ENCODE measurements around the gene CCSER2. TPM values are rescaled to one million over a fixed set of nuclear protein-coding genes. Genes with fewer than 3 reads are reported as not detected.

The CCSER2 gene
- polyA plus RNA-seq, 2 of the 4 experiments (the other 2 are of a cell fraction), result 9.2 to 28.2 TPM

DNA sequence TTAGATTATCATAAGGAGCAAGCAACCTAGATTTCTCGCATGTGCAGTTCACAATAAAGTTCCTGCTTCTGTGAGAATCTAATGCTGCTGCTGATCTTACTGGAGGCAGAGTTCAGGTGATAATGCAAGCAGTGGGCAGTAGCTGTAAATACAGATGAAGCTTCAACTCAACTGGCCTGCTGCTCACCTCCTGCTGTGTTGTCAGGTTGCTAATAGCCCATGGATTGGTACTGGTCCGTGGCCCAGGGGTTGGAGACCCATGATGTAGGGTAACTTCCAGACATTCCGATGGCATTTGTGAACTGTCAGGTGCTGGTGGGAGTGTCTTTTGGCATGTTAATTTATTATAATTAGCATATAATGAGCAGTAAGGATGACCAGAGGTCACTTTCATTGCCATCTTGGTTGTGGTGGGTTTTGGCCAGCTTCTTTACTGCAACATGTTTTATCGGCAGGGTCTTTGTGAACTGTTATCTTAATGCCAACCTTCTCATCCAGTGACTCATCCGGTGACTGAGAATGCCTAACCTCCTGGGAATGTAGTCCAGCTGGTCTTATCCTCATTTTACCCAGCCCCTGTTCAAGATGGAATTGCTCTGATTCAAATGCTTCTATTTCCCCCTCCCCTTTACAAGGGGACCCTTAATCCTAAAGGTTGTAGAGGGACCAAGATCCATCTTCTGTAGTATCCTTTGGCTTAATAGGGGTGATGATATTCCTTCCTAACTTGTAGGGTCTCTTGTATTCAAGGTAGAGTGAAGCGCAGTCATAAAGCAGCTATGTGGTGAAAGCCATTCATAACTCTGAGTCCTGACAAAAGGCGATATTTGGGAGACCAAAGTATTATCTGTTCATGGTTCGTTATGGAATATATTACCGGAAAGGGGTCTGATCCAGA, 165.8 kb downstream of the CCSER2 start:
- ATAC-seq, result peak; percentile 80 to 85; a peak in 5 of 6 replicates
- WGBS (ENCODE audit: missing lambda C conversion rate), result 62% methylated on average over 9 of the region's 9 CpGs
- TF ChIP-seq, protein P1, sequence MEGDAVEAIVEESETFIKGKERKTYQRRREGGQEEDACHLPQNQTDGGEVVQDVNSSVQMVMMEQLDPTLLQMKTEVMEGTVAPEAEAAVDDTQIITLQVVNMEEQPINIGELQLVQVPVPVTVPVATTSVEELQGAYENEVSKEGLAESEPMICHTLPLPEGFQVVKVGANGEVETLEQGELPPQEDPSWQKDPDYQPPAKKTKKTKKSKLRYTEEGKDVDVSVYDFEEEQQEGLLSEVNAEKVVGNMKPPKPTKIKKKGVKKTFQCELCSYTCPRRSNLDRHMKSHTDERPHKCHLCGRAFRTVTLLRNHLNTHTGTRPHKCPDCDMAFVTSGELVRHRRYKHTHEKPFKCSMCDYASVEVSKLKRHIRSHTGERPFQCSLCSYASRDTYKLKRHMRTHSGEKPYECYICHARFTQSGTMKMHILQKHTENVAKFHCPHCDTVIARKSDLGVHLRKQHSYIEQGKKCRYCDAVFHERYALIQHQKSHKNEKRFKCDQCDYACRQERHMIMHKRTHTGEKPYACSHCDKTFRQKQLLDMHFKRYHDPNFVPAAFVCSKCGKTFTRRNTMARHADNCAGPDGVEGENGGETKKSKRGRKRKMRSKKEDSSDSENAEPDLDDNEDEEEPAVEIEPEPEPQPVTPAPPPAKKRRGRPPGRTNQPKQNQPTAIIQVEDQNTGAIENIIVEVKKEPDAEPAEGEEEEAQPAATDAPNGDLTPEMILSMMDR (IDR thresholded peaks at IDR 0.05), result no peak
- no peak for TF ChIP-seq EP300 (IDR thresholded peaks at IDR 0.05)
- TF ChIP-seq FOSL2 (IDR thresholded peaks at IDR 0.05), result no peak
- TF ChIP-seq FOSL2 (CRISPR knock-in tag; IDR thresholded peaks at IDR 0.05), result peak; percentile 75
- peak overlapping the region; percentile 37 for H3K4me2 ChIP-seq
- no peaks in the 10 kb centered on the region for H3K9me3 ChIP-seq
- peak; percentile 13 to 27 for DNase-seq (ENCODE audit: low read depth in 1 of 2, low spot score in 1 of 2)
- ChIA-PET POLR2A (interaction anchor here (0.7 kb wide), 1 partner anchor 28 kb away, joined by 3 read pairs; no protein-coding TSS in a partner anchor), CTCF (interaction anchor here (0.6 to 1.6 kb wide), 2 partner anchors 72 to 119 kb away, joined by 3 to 5 read pairs; no protein-coding TSS in a partner anchor)
- H3K4me3 ChIP-seq, result no peak overlapping the region
- H3K4me1 ChIP-seq, result peaks cover 21% of the 10 kb centered on the region
- FAIRE-seq, result no peak
- peak overlapping the region in 1 of 2 experiments; percentile 53; a peak in 2 of 6 replicates for H3K27ac ChIP-seq

DNA sequence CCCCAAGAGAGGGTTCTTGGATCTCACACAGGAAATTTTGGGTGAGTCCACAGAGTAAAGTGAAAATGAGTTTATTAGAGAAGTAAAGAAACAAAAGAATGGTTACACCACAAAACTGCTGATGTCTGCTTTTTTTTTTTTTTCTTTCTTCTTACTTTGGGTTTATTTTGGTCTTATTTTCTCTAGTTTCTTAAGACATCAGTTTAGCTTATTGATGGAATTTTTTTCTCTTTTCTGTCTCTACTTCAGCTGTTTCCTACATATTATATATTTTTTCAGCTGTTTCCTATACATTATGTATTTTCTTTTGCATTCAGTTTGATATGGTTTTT, 166.4 kb downstream of the CCSER2 start:
- Histone ChIP-seq H3K27ac (0 out of 6 replicates have a peak overlapping the region, but pooled peaks of 1 of the 2 experiments have one; percentile 11), H3K4me2 (peak overlapping the region; percentile 37), H3K4me1 (peaks cover 21% of the 10 kb centered on the region), H3K9me3 (no peaks in the 10 kb centered on the region), H3K4me3 (no peak overlapping the region)
- CTCF ChIA-PET, result interaction anchor here (0.6 to 1.6 kb wide), 3 partner anchors 73 to 1870 kb away, joined by 3 to 5 read pairs (median 3); no protein-coding TSS in a partner anchor
- POLR2A ChIA-PET, result interaction anchor here (0.7 kb wide), 1 partner anchor 28 kb away, joined by 3 read pairs; no protein-coding TSS in a partner anchor
- DNase-seq (ENCODE audit: low read depth in 1 of 2, low spot score in 1 of 2) (no peak), ATAC-seq (no peak), FAIRE-seq (no peak)
- TF ChIP-seq, protein P2, sequence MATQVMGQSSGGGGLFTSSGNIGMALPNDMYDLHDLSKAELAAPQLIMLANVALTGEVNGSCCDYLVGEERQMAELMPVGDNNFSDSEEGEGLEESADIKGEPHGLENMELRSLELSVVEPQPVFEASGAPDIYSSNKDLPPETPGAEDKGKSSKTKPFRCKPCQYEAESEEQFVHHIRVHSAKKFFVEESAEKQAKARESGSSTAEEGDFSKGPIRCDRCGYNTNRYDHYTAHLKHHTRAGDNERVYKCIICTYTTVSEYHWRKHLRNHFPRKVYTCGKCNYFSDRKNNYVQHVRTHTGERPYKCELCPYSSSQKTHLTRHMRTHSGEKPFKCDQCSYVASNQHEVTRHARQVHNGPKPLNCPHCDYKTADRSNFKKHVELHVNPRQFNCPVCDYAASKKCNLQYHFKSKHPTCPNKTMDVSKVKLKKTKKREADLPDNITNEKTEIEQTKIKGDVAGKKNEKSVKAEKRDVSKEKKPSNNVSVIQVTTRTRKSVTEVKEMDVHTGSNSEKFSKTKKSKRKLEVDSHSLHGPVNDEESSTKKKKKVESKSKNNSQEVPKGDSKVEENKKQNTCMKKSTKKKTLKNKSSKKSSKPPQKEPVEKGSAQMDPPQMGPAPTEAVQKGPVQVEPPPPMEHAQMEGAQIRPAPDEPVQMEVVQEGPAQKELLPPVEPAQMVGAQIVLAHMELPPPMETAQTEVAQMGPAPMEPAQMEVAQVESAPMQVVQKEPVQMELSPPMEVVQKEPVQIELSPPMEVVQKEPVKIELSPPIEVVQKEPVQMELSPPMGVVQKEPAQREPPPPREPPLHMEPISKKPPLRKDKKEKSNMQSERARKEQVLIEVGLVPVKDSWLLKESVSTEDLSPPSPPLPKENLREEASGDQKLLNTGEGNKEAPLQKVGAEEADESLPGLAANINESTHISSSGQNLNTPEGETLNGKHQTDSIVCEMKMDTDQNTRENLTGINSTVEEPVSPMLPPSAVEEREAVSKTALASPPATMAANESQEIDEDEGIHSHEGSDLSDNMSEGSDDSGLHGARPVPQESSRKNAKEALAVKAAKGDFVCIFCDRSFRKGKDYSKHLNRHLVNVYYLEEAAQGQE (IDR thresholded peaks at IDR 0.05), result no peak
- TF ChIP-seq MAFK (IDR thresholded peaks at IDR 0.05; ENCODE audit: partially characterized antibody) (peak; percentile 93), CHD4 (IDR thresholded peaks at IDR 0.05; ENCODE audit: borderline replicate concordance) (no peak), ZC3H11A (IDR thresholded peaks at IDR 0.05) (no peak), HEYL (CRISPR knock-in tag; IDR thresholded peaks at IDR 0.05) (no peak), FOSL2 (IDR thresholded peaks at IDR 0.05) (no peak), FOSL2 (CRISPR knock-in tag; IDR thresholded peaks at IDR 0.05) (no peak)

DNA sequence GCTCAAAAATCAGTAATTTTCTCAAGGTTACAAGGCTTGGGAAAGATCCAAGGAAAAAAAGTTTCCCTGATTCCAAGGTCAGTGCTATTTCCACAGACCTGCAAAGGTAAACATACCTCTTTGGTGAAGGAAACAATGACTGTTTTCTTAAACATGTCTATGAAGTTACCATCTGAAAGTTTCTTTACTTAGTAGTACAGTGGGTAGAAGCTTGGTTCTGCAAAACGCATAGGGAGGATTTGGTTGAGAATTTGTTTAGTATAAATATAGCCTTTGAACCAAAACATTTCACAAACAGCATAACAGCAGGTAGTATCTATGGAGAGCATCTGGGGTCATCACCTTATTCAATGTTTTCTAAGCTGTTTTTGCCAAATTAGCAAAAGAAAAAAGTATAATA, 169.6 kb downstream of the CCSER2 start:
- 4% methylated on average over 1 of the region's 1 CpG for WGBS (ENCODE audit: missing lambda C conversion rate)
- peak overlapping the region; percentile 7; the same call in 1 of the 3 replicates for H3K4me2 ChIP-seq
- no peak overlapping the region for H3K4me3 ChIP-seq
- DNase-seq (ENCODE audit: low read depth in 1 of 2, low spot score in 1 of 2) (no peak), ATAC-seq (no peak), FAIRE-seq (no peak)
- no peaks in the 10 kb centered on the region for H3K9me3 ChIP-seq
- ChIA-PET POLR2A (no interaction called here), CTCF (no interaction called here)
- H3K27ac ChIP-seq, result no peak overlapping the region
- peaks cover 21% of the 10 kb centered on the region for H3K4me1 ChIP-seq
- TF ChIP-seq RNF2 (IDR thresholded peaks at IDR 0.05; ENCODE audit: borderline replicate concordance, low read depth) (no peak), HOXA7 (CRISPR knock-in tag; IDR thresholded peaks at IDR 0.05) (no peak), RFX5 (IDR thresholded peaks at IDR 0.05) (no peak), JUNB (IDR thresholded peaks at IDR 0.05) (no peak), JUN (IDR thresholded peaks at IDR 0.05) (no peak), NR3C1 (IDR thresholded peaks at IDR 0.05) (no peak), TP53 (CRISPR knock-in tag; IDR thresholded peaks at IDR 0.05) (no peak), SMC3 (IDR thresholded peaks at IDR 0.05) (no peak), EHF (CRISPR knock-in tag; IDR thresholded peaks at IDR 0.05) (no peak), FOSB (CRISPR knock-in tag; IDR thresholded peaks at IDR 0.05) (no peak), ZSCAN20 (CRISPR knock-in tag; IDR thresholded peaks at IDR 0.05) (no peak), CHD4 (IDR thresholded peaks at IDR 0.05; ENCODE audit: borderline replicate concordance) (no peak)
- TF ChIP-seq, protein P3, sequence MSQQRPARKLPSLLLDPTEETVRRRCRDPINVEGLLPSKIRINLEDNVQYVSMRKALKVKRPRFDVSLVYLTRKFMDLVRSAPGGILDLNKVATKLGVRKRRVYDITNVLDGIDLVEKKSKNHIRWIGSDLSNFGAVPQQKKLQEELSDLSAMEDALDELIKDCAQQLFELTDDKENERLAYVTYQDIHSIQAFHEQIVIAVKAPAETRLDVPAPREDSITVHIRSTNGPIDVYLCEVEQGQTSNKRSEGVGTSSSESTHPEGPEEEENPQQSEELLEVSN (IDR thresholded peaks at IDR 0.05; ENCODE audit: borderline replicate concordance, low read depth), result no peak
- TF ChIP-seq, protein P2 (IDR thresholded peaks at IDR 0.05), result no peak

Measured in A549 (cell line).